Measurements from ENCODE around the gene CLDN15.
A peak's percentile ranks its signal among the peaks of the same experiment; 100 is the strongest.
"Not testable (repeated sequence)": the region's sequence is repeated elsewhere in the genome, so short reads cannot be mapped to it uniquely, and the experiment has no call there.

CLDN15 gene, protein sequence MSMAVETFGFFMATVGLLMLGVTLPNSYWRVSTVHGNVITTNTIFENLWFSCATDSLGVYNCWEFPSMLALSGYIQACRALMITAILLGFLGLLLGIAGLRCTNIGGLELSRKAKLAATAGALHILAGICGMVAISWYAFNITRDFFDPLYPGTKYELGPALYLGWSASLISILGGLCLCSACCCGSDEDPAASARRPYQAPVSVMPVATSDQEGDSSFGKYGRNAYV

DNA sequence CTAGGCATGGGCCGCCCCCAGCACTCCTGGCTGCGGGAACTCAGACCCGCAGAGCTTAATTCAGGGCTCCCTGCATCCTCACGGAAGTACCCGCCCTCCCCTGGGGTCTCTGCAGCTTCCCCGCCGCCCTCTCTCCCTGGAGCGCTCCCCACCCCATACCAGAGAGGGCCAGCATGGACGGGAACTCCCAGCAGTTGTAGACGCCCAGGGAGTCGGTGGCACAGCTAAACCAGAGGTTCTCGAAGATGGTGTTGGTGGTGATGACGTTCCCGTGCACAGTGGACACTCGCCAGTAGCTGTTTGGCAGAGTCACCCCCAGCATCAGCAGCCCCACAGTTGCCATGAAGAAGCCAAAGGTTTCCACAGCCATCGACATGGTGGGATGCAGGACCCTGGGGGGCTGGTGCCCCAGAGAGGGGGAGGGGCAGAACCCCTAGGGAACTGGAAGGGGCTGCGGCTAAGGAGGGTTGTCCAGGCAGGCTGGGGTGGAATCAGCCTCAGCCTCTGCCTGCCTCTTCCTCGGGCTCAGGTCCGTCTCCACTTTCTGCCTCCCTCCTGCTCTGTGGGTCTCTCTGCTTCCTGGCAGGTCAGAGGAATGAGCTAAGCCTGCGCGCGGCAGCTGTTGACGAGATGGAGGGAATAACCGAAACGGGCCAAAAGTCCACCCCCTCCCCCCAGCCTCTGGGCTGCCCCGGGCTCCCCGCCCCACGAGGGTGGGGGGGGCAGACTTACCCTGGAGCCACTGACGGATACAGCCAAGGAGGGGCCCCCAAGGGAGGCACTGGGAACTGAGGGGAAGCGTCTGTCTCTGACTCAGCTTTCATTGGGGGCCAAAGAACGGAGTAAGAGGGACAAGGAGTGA, at the start of gene CLDN15:
TSS of gene CLDN15 (minus strand) at position 597 of the 862 bp plus-strand sequence. CDS start at position 376, 221 bp downstream.
- no peaks in the 10 kb centered on the region for H3K9me3 Mint-ChIP-seq
- H3K27ac Mint-ChIP-seq = peak within 1 kb of the TSS; percentile 52
- H3K4me3 Mint-ChIP-seq = no peak within 1 kb of the TSS

DNA sequence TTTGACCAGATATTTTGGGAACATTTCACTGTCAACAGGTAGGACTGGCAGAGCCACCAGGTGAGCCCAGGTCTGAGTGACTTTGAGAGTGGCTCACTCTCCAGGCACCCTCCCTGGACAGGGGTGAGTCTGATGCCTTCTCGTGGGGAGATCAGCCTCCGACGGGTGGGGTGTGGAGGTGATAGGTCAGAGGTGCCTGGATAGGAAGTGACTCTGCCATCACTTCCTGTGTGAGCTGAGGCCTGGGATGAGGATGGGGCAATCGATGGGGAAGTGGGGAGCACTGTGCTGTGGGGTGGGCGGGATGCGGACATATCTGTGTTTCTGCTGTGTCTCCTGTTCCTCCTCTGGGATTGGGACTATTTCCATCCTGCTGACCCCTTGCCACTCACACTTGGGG, 49.4 kb upstream of the CLDN15 start:
- Mint-ChIP-seq H3K27ac (peak overlapping the region; percentile 34), H3K9me3 (no peaks in the 10 kb centered on the region), H3K4me3 (no peak overlapping the region), H3K36me3 (no peaks in the 10 kb centered on the region), H3K4me1 (peaks cover 29% of the 10 kb centered on the region)
- ATAC-seq = no peak
- DNase-seq (ENCODE audit: low spot score in 2 of 2) = no peak

More for the DNA sequence above, at the start of gene CLDN15:
- peaks cover 41% of the 10 kb centered on the region for H3K36me3 Mint-ChIP-seq
- ATAC-seq = no peak
- no peak for DNase-seq (ENCODE audit: low spot score in 2 of 2)
- peaks cover 12% of the 10 kb centered on the region for H3K4me1 Mint-ChIP-seq

DNA sequence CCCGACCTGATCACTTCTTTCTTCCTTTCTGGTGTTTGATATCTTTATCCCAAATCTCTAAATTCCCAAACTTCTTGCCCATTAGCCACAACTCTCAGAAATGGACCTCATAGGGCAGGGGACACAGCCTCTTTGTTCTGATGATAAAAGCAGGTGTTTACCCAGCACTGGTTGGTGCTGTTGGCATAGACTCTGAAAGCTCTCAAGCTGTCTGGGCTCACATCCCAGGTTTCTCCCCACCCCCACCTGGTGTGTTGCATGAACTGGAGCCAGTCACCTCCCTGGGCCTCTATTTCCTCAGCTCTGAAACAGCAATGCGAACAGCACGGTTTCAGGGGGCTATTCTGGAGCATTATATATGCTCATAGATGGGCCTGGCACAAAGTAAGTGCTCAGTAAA, 48.3 kb upstream of the CLDN15 start:
- H3K9me3 Mint-ChIP-seq; H3K4me3 Mint-ChIP-seq; H3K36me3 Mint-ChIP-seq; ATAC-seq; DNase-seq (ENCODE audit: low spot score in 2 of 2): not testable (repeated sequence)
- Mint-ChIP-seq H3K4me1 (peaks cover 29% of the 10 kb centered on the region), H3K27ac (peak overlapping the region; percentile 18)

DNA sequence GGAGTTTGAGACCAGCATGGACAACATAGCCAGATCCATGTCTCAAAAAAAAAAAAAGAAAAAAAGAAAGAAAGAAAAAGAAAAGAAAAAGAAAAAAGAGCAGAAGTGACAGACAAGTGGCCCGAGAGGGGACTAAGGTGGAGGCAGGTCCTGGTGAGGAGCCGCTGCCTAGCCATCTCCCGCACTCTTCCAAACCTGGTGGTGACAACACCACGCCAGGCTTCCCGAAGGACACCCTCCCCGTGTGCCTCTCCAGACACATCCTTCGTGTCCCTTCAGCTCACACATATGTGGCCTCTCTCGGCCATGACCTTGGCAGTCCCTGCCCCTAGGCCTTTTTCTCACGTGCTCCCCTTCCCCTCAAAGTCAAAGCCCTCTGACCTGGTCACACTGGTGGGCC, 47.6 kb upstream of the CLDN15 start:
- Mint-ChIP-seq H3K36me3 (no peaks in the 10 kb centered on the region), H3K9me3 (no peaks in the 10 kb centered on the region), H3K27ac (peak overlapping the region; percentile 18), H3K4me1 (peaks cover 23% of the 10 kb centered on the region), H3K4me3 (no peak overlapping the region)
- ATAC-seq (no peak), DNase-seq (ENCODE audit: low spot score in 2 of 2) (no peak)

DNA sequence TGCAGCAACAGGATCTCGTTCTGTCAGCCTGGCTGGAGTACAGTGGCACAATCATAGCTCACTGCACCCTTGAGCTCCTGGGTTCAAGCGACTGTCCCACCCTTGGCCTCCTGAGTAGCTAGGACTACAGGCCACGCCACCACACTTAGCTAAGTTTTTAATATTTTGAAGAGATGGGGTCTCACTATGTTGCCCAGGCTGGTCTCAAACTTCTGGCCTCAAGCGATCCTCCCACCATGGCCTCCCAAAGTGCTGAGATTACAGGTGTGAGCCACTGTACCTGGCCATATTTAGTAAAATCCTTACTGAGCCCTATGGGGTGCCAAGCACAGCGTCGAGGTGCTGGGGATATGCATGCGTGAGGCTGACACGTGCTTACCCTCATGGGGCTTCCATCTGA, 43.3 kb upstream of the CLDN15 start:
- not testable (repeated sequence) for H3K27ac Mint-ChIP-seq; H3K4me1 Mint-ChIP-seq; ATAC-seq; DNase-seq (ENCODE audit: low spot score in 2 of 2); H3K4me3 Mint-ChIP-seq; H3K36me3 Mint-ChIP-seq; H3K9me3 Mint-ChIP-seq

DNA sequence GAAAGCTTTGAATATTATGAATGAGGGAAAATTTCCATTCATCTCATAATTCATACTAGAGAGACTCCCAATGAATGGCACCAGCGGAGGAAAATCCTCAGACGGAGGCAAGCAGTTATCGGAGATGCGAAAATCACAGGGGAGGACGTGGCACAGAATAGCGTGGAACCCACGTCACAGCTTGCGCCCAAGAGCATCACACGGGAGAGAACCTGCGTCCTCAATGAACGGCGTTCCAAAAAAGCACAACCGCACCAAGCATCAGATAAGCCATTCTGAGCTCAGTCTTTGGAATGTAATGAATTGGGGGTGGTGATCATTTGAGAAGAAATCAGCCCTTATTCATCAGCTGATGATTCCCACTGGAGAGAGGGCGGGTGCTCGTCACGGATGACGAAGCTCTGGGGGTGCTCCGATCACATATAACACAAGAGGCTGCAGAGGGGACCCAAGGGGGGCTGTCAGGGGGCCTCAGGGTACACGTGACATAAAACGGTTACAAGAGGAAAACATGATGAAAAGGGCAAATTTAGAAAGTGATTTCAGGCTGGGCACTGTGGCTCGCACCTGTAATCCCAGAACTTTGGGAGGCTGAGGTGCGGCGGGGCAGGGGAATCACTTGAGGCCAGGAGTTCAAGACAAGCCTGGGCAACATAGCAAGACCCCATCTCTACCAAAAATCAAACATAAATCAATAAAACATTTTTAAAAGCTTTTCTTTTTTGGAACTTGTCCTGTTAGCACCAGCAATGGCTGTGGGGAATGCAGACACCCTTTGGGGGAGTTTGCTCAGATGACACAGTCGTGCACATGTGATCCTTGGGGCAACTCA, 41.1 kb upstream of the CLDN15 start:
- H3K9me3 Mint-ChIP-seq = no peaks in the 10 kb centered on the region
- DNase-seq (ENCODE audit: low spot score in 2 of 2) = no peak
- peaks cover 6% of the 10 kb centered on the region for H3K4me1 Mint-ChIP-seq
- ATAC-seq = no peak
- H3K36me3 Mint-ChIP-seq = no peaks in the 10 kb centered on the region
- no peak overlapping the region for H3K27ac Mint-ChIP-seq
- H3K4me3 Mint-ChIP-seq = no peak overlapping the region

DNA sequence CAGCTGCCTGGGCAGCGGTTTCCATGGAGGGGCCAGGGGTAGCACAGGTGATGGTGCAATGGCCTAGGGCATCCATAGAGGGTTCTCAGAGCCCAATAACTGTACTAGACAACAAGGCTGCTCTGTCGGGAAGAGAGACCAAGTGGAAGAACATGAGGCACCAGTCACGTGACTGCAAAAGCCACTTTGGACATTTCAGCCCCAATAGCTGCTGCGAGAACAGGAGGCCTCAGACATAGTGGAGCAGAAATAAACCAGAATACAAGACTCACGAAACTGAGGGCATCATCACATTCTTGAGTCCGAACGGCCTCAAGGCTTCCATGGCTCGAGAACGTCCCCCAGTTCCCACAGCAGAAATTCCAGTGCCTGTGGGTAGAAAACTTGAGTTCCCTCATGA, 39.6 kb upstream of the CLDN15 start:
- ATAC-seq = no peak
- no peaks in the 10 kb centered on the region for H3K9me3 Mint-ChIP-seq
- H3K27ac Mint-ChIP-seq = no peak overlapping the region

DNA sequence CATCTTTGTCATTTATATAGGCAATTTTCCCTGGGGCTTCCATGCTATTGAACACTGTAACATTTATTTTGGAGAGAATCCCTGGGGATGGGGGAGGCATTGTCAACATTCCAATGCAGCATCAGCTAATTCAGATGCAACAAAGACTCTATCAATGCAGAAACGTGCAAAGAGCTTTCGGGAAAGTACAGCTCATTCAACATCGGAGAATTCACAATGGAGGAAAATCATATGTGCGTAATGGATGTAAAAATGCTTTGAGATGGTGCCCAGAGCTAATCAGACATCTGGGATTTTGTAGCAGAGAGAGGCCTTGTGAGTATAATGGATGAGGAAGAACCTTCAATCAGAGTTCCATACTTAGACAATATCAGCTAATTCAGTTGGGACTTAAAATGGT, 35.6 kb upstream of the CLDN15 start:
- no peak overlapping the region for H3K27ac Mint-ChIP-seq
- H3K9me3 Mint-ChIP-seq = no peaks in the 10 kb centered on the region
- no peaks in the 10 kb centered on the region for H3K4me1 Mint-ChIP-seq
- no peaks in the 10 kb centered on the region for H3K36me3 Mint-ChIP-seq
- no peak overlapping the region for H3K4me3 Mint-ChIP-seq
- DNase-seq (ENCODE audit: low spot score in 2 of 2) = no peak
- no peak for ATAC-seq

More for the DNA sequence above, 39.6 kb upstream of the CLDN15 start:
- H3K36me3 Mint-ChIP-seq = no peaks in the 10 kb centered on the region
- DNase-seq (ENCODE audit: low spot score in 2 of 2) = no peak
- H3K4me1 Mint-ChIP-seq = no peaks in the 10 kb centered on the region
- no peak overlapping the region for H3K4me3 Mint-ChIP-seq

DNA sequence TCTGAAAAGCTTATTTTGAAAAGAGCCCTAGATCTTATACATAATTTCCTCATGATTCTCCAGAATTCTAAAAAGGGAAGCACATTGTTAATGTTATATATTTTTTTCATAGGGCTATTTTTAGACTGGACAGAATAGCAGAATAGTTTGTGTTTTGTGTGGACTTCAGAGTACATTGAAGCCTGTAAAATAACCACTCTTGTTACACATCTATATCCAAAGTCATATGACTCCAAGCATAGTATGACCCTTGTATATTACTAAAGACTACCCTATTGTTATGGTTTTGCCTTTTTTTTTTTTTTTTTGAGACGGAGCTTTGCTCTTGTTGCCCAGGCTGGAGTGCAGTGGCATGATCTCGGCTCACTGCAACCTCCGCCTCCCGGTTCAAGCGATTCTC, 33.4 kb upstream of the CLDN15 start:
- DNase-seq (ENCODE audit: low spot score in 2 of 2) = no peak

DNA sequence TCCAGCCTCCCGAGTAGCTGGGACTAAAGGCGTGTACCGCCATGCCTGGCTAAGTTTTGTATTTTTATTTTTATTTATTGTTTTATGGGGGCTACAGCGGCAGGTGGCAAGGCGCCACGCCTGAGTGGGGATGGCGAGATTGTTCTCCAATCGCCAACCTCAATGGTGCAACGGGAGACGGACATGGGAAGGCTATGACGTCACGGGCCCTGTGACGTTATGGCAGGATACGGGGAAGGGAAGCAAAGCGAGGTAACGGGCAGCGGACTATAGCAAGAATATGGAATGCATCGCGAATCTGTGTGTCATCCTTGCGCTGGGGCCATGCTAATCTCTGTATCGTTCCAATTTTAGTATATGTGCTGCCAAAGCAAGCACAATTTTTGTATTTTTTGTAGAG, 32.1 kb upstream of the CLDN15 start:
- H3K36me3 Mint-ChIP-seq = no peaks in the 10 kb centered on the region
- H3K4me3 Mint-ChIP-seq = no peak overlapping the region
- no peaks in the 10 kb centered on the region for H3K4me1 Mint-ChIP-seq
- ATAC-seq (no peak), DNase-seq (ENCODE audit: low spot score in 2 of 2) (no peak)
- H3K9me3 Mint-ChIP-seq = no peaks in the 10 kb centered on the region
- H3K27ac Mint-ChIP-seq = no peak overlapping the region

More for the DNA sequence above, 33.4 kb upstream of the CLDN15 start:
- Mint-ChIP-seq H3K36me3 (no peaks in the 10 kb centered on the region), H3K4me3 (no peak overlapping the region), H3K27ac (no peak overlapping the region), H3K4me1 (no peaks in the 10 kb centered on the region), H3K9me3 (no peaks in the 10 kb centered on the region)
- ATAC-seq = no peak

DNA sequence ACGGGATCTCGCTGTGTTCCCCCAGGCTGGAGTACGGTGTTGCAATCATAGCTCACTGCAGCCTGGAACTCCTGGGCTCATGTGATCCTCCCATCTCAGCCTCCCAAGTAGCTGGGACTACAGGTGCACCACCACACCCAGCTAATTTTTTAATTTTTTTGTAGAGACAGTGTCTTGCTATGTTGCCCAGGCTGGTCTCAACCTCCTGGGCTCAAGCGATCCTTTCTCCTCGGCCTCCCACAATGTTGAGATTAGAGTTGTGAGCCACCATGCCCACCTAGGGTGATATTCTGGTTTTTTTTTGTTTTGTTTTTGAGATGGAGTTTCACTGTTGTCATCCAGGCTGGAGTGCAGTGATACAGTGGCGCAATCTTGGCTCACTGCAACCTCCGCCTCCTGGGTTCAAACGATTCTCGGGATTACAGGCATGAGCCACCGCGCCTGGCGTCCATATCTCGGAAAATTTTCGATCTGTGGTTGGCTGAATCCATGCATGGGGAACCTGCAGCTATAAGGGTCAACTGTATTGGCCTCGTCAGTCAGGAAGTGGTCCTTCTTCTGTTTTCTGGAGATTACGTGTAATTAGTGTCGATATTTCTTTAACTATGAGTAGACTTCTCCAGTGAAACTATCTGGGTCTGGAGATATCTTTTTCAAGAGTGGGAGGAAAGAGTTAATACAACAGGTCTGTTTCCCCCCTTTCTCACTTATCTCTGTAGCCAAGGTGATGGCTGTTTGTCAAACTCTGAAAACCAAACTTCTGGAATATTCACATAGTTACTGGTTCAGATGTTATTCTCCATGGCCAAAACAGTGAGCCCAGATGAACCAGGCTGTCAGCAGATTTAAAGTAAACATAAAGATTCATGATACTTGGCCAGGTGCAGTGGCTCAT, 28.3 kb upstream of the CLDN15 start:
- DNase-seq (ENCODE audit: low spot score in 2 of 2) (no peak), ATAC-seq (no peak)
- Mint-ChIP-seq H3K4me3 (no peak overlapping the region), H3K27ac (no peak overlapping the region), H3K36me3 (no peaks in the 10 kb centered on the region), H3K9me3 (no peaks in the 10 kb centered on the region), H3K4me1 (no peaks in the 10 kb centered on the region)

DNA sequence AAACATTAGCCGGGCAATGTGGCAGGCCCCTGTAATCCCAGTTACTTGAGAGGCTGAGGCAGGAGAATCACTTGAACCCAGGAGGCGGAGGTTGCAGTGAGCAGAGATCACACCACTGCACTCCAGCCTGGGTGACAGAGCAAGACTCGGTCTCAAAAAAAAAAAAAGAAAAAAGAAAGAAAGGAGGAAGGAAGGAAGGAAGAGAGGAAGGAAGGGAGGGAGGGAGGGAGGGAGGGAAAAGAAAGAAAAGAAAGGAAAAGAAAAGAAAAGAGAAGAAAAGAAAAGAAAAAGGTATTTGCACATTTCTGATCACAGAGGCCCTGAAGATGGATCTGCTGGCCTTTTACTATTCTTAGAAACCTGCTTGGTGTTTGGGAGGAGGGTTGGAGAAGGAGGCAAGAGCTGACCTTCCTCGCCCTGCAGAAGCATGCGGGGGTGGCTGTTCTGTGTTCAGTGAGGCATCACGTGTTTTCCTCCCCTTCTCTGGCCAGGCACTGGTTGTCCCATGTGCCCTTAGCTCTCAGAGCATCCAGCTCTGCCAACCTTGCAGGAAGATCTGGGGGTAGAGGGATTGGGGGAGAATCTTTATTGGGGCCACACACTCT, 26.6 kb upstream of the CLDN15 start:
- DNase-seq (ENCODE audit: low spot score in 2 of 2); H3K36me3 Mint-ChIP-seq; H3K27ac Mint-ChIP-seq; H3K4me1 Mint-ChIP-seq; H3K4me3 Mint-ChIP-seq; H3K9me3 Mint-ChIP-seq; ATAC-seq: not testable (repeated sequence)

DNA sequence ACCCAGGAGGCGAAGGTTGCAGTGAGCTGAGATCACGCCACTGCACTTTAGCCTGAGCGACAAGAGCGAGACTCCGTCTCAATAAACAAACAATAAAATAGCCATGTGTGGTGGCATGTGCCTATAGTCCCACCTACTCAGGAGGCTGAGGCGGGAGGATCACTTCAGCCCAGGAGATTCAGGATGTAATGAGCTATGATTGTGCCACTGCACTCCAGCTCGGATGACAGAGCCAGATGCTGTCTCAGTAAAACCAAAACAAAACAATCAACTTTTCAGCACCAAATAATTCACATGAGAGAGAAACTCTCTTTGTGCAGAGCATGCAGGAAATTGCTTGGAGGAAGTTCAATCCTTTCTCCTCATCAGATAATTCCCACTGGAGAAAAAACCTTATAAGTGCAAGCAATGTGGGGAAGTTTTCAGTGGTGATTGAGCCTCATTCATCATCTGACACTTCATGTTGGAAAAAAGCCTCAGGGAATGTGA, 20.7 kb upstream of the CLDN15 start:
- no peak overlapping the region for H3K4me3 Mint-ChIP-seq
- no peaks in the 10 kb centered on the region for H3K9me3 Mint-ChIP-seq
- DNase-seq (ENCODE audit: low spot score in 2 of 2) (no peak), ATAC-seq (no peak)
- no peak overlapping the region for H3K27ac Mint-ChIP-seq
- H3K36me3 Mint-ChIP-seq = no peaks in the 10 kb centered on the region
- H3K4me1 Mint-ChIP-seq = no peaks in the 10 kb centered on the region

DNA sequence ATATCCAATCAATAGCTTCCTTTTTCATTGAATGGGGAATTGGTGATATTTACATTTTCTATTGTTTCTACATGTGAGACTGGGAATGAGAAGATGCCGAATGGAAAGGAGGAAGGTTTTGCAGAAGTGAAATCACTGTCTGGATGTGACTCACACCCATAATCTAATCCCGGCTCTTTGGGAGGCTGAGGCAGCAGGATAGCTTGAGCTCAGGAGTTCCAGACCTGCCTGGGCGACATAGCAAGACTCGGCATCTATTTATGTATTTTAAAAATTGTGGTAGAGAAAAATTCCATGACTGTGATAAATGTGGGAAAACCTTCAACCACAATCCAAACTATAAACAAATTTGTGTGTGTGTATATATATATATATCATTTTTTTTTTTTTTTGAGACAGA, 18.2 kb upstream of the CLDN15 start:
- Mint-ChIP-seq H3K27ac (no peak overlapping the region), H3K9me3 (no peaks in the 10 kb centered on the region), H3K4me1 (peaks cover 11% of the 10 kb centered on the region), H3K36me3 (peaks cover 15% of the 10 kb centered on the region), H3K4me3 (no peak overlapping the region)
- DNase-seq (ENCODE audit: low spot score in 2 of 2) = no peak
- no peak for ATAC-seq

All from stimulated activated effector memory CD8-positive, alpha-beta T cell treated with anti-CD3 and anti-CD28 coated beads, Interleukin-12 subunit alpha, Interleukin-12 subunit beta, amount 100 ng/mL, for 72 hours (primary cell).